ENCODE data around the gene TRMT11.

DNA sequence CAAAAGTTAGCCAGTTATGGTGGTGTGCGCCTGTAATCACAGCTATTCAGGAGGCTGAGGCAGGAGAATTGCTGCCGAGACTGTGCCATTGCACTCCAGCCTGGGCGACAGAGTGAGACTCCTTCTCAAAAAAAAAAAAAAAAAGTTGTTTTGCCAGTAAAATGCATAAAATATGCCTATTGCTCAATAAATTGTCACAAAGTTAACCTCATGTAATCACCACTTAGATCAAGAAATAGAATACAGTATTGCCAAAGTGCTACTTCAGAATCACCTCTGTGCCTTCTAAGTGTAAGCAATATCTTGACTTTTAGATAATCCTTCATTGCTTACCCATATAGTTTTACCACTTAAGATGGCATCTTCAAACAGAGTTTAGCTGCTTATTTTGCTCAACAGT lies 80.7 kb downstream of the TRMT11 start:
- TF ChIP-seq, protein P1, sequence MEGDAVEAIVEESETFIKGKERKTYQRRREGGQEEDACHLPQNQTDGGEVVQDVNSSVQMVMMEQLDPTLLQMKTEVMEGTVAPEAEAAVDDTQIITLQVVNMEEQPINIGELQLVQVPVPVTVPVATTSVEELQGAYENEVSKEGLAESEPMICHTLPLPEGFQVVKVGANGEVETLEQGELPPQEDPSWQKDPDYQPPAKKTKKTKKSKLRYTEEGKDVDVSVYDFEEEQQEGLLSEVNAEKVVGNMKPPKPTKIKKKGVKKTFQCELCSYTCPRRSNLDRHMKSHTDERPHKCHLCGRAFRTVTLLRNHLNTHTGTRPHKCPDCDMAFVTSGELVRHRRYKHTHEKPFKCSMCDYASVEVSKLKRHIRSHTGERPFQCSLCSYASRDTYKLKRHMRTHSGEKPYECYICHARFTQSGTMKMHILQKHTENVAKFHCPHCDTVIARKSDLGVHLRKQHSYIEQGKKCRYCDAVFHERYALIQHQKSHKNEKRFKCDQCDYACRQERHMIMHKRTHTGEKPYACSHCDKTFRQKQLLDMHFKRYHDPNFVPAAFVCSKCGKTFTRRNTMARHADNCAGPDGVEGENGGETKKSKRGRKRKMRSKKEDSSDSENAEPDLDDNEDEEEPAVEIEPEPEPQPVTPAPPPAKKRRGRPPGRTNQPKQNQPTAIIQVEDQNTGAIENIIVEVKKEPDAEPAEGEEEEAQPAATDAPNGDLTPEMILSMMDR (IDR thresholded peaks at IDR 0.05), result no peak
- TF ChIP-seq POLR2A (IDR thresholded peaks at IDR 0.05), result no peak

All from ovary (tissue), 3 donors.